Measurements from ENCODE around the gene XXYLT1. TPM values are rescaled to one million over a fixed set of nuclear protein-coding genes. Genes with fewer than 3 reads are reported as not detected.
"Not testable (repeated sequence)": the region's sequence is repeated elsewhere in the genome, so short reads cannot be mapped to it uniquely, and the experiment has no call there.

Gene XXYLT1
- total RNA-seq, 2 experiments from 2014 or later, result 17.2 to 19.6 TPM

GRCh38 chr3:195219351-195220230 lies 51.4 kb downstream of the XXYLT1 start:
- H3K9me3 ChIP-seq (ENCODE audit: low read length), result no peaks in the 10 kb centered on the region
- ChIA-PET CTCF (ENCODE audit: unreplicated experiment) (no interaction called here), POLR2A (interaction anchor here (0.6 kb wide), 1 partner anchor 287 kb away, joined by 3 read pairs; no protein-coding TSS in a partner anchor)
- intact Hi-C loops (cut with micrococcal nuclease; ENCODE audit: unreplicated experiment), result no loop called here
- H3K36me3 ChIP-seq (ENCODE audit: insufficient read depth, low read length), result no peaks in the 10 kb centered on the region
- H4K20me1 ChIP-seq (ENCODE audit: insufficient read depth, low read length), result no peaks in the 10 kb centered on the region
- TF ChIP-seq CTCF (conservative IDR thresholded peaks at IDR 0.05; ENCODE audit: low read length) (no peak), EZH2phosphoT487 (IDR thresholded peaks at IDR 0.05; ENCODE audit: borderline replicate concordance, low read depth, low read length) (no peak)
- H3K4me3 ChIP-seq (ENCODE audit: low read depth, low read length, poor library complexity, severe bottlenecking), result no peak overlapping the region
- H3K9me2 ChIP-seq (ENCODE audit: insufficient read depth, low read length), result no peaks in the 10 kb centered on the region
- no peak for DNase-seq (ENCODE audit: low spot score)
- H3K79me2 ChIP-seq (ENCODE audit: insufficient read depth, low read depth, low read length), result no peaks in the 10 kb centered on the region
- no peaks in the 10 kb centered on the region for H3K4me1 ChIP-seq (ENCODE audit: insufficient read depth, low read length, poor library complexity, severe bottlenecking)
- no TSS peak for BruUV-seq (replicated peaks)
- H2AFZ ChIP-seq (ENCODE audit: low read length), result no peak overlapping the region
- no peak overlapping the region for H3K27ac ChIP-seq (ENCODE audit: low read depth, low read length, poor library complexity, severe bottlenecking)
- H3K4me2 ChIP-seq (ENCODE audit: low read length), result no peak overlapping the region

DNA sequence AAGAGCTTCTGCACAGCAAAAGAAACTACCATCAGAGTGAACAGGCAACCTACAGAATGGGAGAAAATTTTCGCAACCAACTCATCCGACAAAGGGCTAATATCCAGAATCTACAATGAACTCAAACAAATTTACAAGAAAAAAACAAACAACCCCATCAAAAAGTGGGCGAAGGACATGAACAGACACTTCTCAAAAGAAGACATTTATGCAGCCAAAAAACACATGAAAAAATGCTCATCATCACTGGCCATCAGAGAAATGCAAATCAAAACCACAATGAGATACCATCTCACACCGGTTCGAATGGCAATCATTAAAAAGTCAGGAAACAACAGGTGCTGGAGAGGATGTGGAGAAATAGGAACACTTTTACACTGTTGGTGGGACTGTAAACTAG lies 52.6 kb downstream of the XXYLT1 start:
- H4K20me1 ChIP-seq (ENCODE audit: insufficient read depth, low read length); H3K9me2 ChIP-seq (ENCODE audit: insufficient read depth, low read length); CTCF ChIA-PET (ENCODE audit: unreplicated experiment); intact Hi-C loops (cut with micrococcal nuclease; ENCODE audit: unreplicated experiment); H3K9me3 ChIP-seq (ENCODE audit: low read length); H3K4me1 ChIP-seq (ENCODE audit: insufficient read depth, low read length, poor library complexity, severe bottlenecking); H3K4me3 ChIP-seq (ENCODE audit: low read depth, low read length, poor library complexity, severe bottlenecking); POLR2A ChIA-PET; H3K79me2 ChIP-seq (ENCODE audit: insufficient read depth, low read depth, low read length); DNase-seq (ENCODE audit: low spot score); BruUV-seq (replicated peaks); H3K27ac ChIP-seq (ENCODE audit: low read depth, low read length, poor library complexity, severe bottlenecking); H2AFZ ChIP-seq (ENCODE audit: low read length); H3K4me2 ChIP-seq (ENCODE audit: low read length); H3K36me3 ChIP-seq (ENCODE audit: insufficient read depth, low read length): not testable (repeated sequence)

GRCh38 chr3:195215576-195215975 lies 55.4 kb downstream of the XXYLT1 start:
- H3K4me2 ChIP-seq (ENCODE audit: low read length); H3K27ac ChIP-seq (ENCODE audit: low read depth, low read length, poor library complexity, severe bottlenecking); CTCF ChIA-PET (ENCODE audit: unreplicated experiment); intact Hi-C loops (cut with micrococcal nuclease; ENCODE audit: unreplicated experiment); BruUV-seq (replicated peaks); H3K4me1 ChIP-seq (ENCODE audit: insufficient read depth, low read length, poor library complexity, severe bottlenecking); H3K9me3 ChIP-seq (ENCODE audit: low read length); H4K20me1 ChIP-seq (ENCODE audit: insufficient read depth, low read length); H3K36me3 ChIP-seq (ENCODE audit: insufficient read depth, low read length); DNase-seq (ENCODE audit: low spot score); H2AFZ ChIP-seq (ENCODE audit: low read length); H3K9me2 ChIP-seq (ENCODE audit: insufficient read depth, low read length); H3K4me3 ChIP-seq (ENCODE audit: low read depth, low read length, poor library complexity, severe bottlenecking); POLR2A ChIA-PET; H3K79me2 ChIP-seq (ENCODE audit: insufficient read depth, low read depth, low read length): not testable (repeated sequence)

Data from OCI-LY7 (cell line).